ENCODE measurements around the gene TBC1D2.
"Not testable (repeated sequence)": the region's sequence is repeated elsewhere in the genome, so short reads cannot be mapped to it uniquely, and the experiment has no call there.

TBC1D2 gene

GRCh38 chr9:98271479-98271878 is 16.0 kb upstream of the TBC1D2 start:
- DNase-seq = no peak

- not testable (repeated sequence) for DNase-seq
Observed at GRCh38 chr9:98270284-98270683, 14.8 kb upstream of the TBC1D2 start.

- DNase-seq = not testable (repeated sequence)
Observed at GRCh38 chr9:98269652-98270051, 14.2 kb upstream of the TBC1D2 start.

- DNase-seq = not testable (repeated sequence)
Observed at GRCh38 chr9:98267556-98267955, 12.1 kb upstream of the TBC1D2 start.

- no peak for DNase-seq
Observed at GRCh38 chr9:98264516-98264915, 9.1 kb upstream of the TBC1D2 start.

GRCh38 chr9:98263482-98264357 is 8.3 kb upstream of the TBC1D2 start:
- DNase-seq = no peak

- DNase-seq = no peak
Observed at GRCh38 chr9:98263080-98263479, 7.6 kb upstream of the TBC1D2 start.

- no peak for DNase-seq
Observed at GRCh38 chr9:98262056-98262455, 6.6 kb upstream of the TBC1D2 start.

GRCh38 chr9:98260635-98261034 is 5.2 kb upstream of the TBC1D2 start:
- DNase-seq = no peak

GRCh38 chr9:98259791-98260190 is 4.3 kb upstream of the TBC1D2 start:
- no peak for DNase-seq

GRCh38 chr9:98256756-98257155 is 1.3 kb upstream of the TBC1D2 start:
- DNase-seq = no peak

GRCh38 chr9:98255061-98255577 is 330 bp downstream of the TBC1D2 start:
- no peak for DNase-seq

GRCh38 chr9:98254228-98255060 is 1.0 kb downstream of the TBC1D2 start:
- DNase-seq = no peak

GRCh38 chr9:98253565-98253964 is 1.9 kb downstream of the TBC1D2 start:
- no peak for DNase-seq

GRCh38 chr9:98251551-98251950 is 3.9 kb downstream of the TBC1D2 start:
- DNase-seq = no peak

GRCh38 chr9:98249771-98250170 is 5.7 kb downstream of the TBC1D2 start:
- DNase-seq = no peak

- no peak for DNase-seq
Observed at GRCh38 chr9:98248737-98249474, 6.5 kb downstream of the TBC1D2 start.

- DNase-seq = no peak
Observed at GRCh38 chr9:98247831-98248657, 7.4 kb downstream of the TBC1D2 start.

- no peak for DNase-seq
Observed at GRCh38 chr9:98242426-98242825, 13.0 kb downstream of the TBC1D2 start.

GRCh38 chr9:98241357-98242300 is 13.8 kb downstream of the TBC1D2 start:
- DNase-seq = no peak

- no peak for DNase-seq
Observed at GRCh38 chr9:98240475-98240874, 15.0 kb downstream of the TBC1D2 start.
